ENCODE data around the gene ZRSR2. TPM values are rescaled to one million over a fixed set of nuclear protein-coding genes. Genes with fewer than 3 reads are reported as not detected.
A peak's percentile ranks its signal among the peaks of the same experiment; 100 is the strongest.

ZRSR2 gene
- polyA plus RNA-seq, 2 donors: 11.5 to 11.9 TPM

DNA sequence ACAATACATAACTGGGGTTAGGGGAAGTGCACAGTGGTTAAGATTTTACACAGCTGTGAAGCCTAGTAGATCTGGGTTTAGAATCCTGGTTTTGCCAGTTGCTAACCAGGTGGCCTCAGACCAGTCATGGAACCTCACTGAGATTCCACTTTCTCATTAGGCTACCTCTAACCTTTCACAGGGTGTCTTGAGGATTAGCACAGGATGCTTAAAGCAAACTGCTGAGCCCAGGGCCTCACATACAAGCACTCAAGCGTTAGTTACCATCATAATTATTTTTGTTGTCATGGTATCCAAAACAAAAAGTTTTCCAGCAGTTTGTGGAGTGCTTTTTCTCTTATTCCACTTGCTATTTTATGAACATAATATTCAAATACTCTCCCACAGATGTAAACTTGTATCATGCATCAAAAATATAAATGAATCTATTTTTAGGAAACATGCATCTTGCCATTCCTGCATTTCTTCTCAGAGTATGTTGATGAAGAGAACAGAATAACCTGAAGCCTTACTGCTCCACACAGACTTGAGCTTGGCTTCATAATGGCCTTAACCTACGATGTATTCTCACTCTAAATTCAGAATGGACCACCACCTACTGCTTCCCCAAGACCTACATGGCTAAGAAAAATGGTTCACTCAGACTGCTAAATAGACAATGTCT, 51.7 kb downstream of the ZRSR2 start:
- Histone ChIP-seq H3K36me3 (ENCODE audit: control insufficient read depth in 2 of 2, insufficient read depth in 2 of 2, low read length in 1 of 2) (no peaks in the 10 kb centered on the region), H3K9me3 (ENCODE audit: control insufficient read depth in 2 of 2, insufficient read depth in 1 of 2, low read depth in 1 of 2, low read length in 1 of 2) (no peaks in the 10 kb centered on the region), H3K27ac (ENCODE audit: low read depth in 2 of 2, low read length in 1 of 2) (no peak overlapping the region), H3K4me1 (ENCODE audit: control insufficient read depth in 2 of 2, insufficient read depth in 2 of 2, low read length in 1 of 2) (no peaks in the 10 kb centered on the region), H3K4me3 (ENCODE audit: low read depth in 1 of 2, low read length in 2 of 2) (no peak overlapping the region), H3K27me3 (ENCODE audit: control insufficient read depth in 1 of 2, insufficient read depth in 2 of 2, low read length in 2 of 2) (no peaks in the 10 kb centered on the region)
- WGBS, 2 donors: 80 to 87% methylated on average over 2 of the region's 2 CpGs

DNA sequence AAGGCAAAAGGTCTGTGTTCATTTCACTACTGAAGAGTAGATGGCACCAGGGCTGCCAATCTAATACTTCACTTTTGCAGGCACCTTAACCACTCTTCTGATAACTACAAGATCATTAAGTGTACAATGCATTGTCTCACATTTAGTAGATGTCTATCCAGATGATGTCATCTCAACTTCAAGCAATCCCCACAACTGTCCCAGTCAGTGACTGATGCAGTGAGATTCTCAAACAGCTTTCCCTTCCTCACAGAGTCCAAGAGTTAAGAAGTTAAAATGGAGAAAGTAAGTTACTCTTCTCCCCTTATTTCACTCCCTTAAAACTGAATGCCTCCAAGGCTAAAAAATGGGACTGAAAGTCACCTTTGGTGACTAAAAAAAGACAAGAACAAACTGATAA, 53.7 kb downstream of the ZRSR2 start:
- Histone ChIP-seq H3K4me3 (ENCODE audit: low read depth in 1 of 2, low read length in 2 of 2) (no peak overlapping the region), H3K36me3 (ENCODE audit: control insufficient read depth in 2 of 2, insufficient read depth in 2 of 2, low read length in 1 of 2) (no peaks in the 10 kb centered on the region), H3K9me3 (ENCODE audit: control insufficient read depth in 2 of 2, insufficient read depth in 1 of 2, low read depth in 1 of 2, low read length in 1 of 2) (no peaks in the 10 kb centered on the region), H3K27ac (ENCODE audit: low read depth in 2 of 2, low read length in 1 of 2) (no peak overlapping the region), H3K27me3 (ENCODE audit: control insufficient read depth in 1 of 2, insufficient read depth in 2 of 2, low read length in 2 of 2) (no peaks in the 10 kb centered on the region), H3K4me1 (ENCODE audit: control insufficient read depth in 2 of 2, insufficient read depth in 2 of 2, low read length in 1 of 2) (no peaks in the 10 kb centered on the region)

DNA sequence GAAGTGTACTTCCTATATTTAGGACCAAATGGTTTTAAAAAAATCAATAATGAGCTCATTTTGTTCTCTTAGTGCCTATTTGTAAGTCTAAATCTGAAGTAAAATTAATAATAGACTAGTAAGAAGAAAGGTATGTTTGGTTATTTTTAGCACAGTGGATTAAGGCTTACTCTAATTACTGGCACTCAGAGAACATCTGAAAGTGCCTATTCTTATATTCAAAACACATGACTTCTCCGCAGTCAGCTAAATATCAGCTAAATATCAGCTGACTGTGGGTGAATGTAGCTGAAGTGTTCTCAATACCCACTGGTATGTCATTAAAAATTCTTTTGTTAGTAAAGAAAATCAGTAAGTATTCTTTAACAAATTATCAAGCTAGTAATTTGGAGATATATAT, 58.3 kb downstream of the ZRSR2 start:
- H3K27ac ChIP-seq (ENCODE audit: low read depth in 2 of 2, low read length in 1 of 2): no peak overlapping the region
- H3K36me3 ChIP-seq (ENCODE audit: control insufficient read depth in 2 of 2, insufficient read depth in 2 of 2, low read length in 1 of 2): no peaks in the 10 kb centered on the region
- WGBS, 2 donors: 76 to 91% methylated on average over 1 of the region's 1 CpG
- H3K9me3 ChIP-seq (ENCODE audit: control insufficient read depth in 2 of 2, insufficient read depth in 1 of 2, low read depth in 1 of 2, low read length in 1 of 2): no peaks in the 10 kb centered on the region
- no peak overlapping the region for H3K4me3 ChIP-seq (ENCODE audit: low read depth in 1 of 2, low read length in 2 of 2)
- no peaks in the 10 kb centered on the region for H3K4me1 ChIP-seq (ENCODE audit: control insufficient read depth in 2 of 2, insufficient read depth in 2 of 2, low read length in 1 of 2)
- no peaks in the 10 kb centered on the region for H3K27me3 ChIP-seq (ENCODE audit: control insufficient read depth in 1 of 2, insufficient read depth in 2 of 2, low read length in 2 of 2)

GRCh38 chrX:15849555-15849954, 59.3 kb downstream of the ZRSR2 start:
- H3K27me3 ChIP-seq (ENCODE audit: control insufficient read depth in 1 of 2, insufficient read depth in 2 of 2, low read length in 2 of 2): no peaks in the 10 kb centered on the region
- no peak overlapping the region for H3K27ac ChIP-seq (ENCODE audit: low read depth in 2 of 2, low read length in 1 of 2)
- H3K4me1 ChIP-seq (ENCODE audit: control insufficient read depth in 2 of 2, insufficient read depth in 2 of 2, low read length in 1 of 2): no peaks in the 10 kb centered on the region
- 54 to 60% methylated on average over 5 of the region's 5 CpGs for WGBS, 2 donors
- H3K36me3 ChIP-seq (ENCODE audit: control insufficient read depth in 2 of 2, insufficient read depth in 2 of 2, low read length in 1 of 2): no peaks in the 10 kb centered on the region
- no peaks in the 10 kb centered on the region for H3K9me3 ChIP-seq (ENCODE audit: control insufficient read depth in 2 of 2, insufficient read depth in 1 of 2, low read depth in 1 of 2, low read length in 1 of 2)
- H3K4me3 ChIP-seq (ENCODE audit: low read depth in 1 of 2, low read length in 2 of 2): no peak overlapping the region

DNA sequence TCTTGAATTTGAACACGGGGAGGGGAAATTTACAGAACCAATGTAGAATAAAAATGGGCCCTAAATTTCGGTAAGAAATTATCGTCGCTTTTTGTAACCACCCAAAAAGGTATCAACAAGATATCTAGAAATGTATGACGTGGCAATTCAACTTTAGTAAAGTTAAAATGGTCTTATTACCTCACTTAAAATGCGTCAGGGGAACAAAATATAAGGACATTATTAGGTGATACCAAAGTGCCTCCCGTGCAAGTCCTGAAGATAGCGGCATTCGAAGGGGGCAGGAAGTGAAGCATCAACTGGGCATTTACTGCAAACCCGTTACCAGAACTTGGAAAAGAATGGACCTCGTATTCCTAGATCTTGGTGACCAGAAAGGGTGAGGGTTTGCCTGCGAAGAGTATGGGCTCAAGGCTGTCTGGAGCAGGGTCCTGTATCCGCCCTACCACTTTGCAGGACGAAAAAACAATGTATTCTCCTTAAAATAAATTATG, 63.3 kb downstream of the ZRSR2 start:
- H3K27ac ChIP-seq (ENCODE audit: low read depth in 2 of 2, low read length in 1 of 2): peak overlapping the region in 1 of 2 donors; percentile 79
- WGBS, 2 donors: 27 to 36% methylated on average over 14 of the region's 14 CpGs

DNA sequence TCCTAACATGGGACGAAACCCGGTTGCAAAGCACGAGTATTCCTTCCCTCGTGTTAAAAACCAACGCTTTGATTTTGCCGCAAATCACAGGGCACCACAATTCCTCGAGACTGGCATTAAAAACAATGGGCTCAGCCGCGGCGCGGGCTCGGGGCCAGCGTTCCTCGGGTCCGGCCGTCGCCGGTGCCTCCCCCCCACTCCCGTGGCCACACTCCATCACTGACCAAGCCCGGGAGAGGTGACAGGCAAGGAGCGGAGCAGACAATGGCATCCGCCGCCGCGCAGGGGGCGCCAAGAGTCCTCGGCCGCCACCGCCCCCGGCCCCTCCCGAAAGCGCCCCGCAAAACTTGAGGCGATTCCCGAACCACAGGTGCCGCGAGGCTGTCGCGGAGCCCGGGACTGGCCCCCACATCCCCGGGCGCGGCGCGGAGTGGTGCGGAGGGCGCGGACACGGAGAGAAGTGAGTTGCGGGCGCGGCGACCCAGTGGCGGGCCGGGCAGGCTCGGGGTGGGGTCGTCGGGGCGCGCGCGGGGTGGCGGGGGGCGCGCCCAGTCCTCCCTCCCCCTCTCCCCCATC, 63.9 kb downstream of the ZRSR2 start:
- no peaks in the 10 kb centered on the region for H3K9me3 ChIP-seq (ENCODE audit: control insufficient read depth in 2 of 2, insufficient read depth in 1 of 2, low read depth in 1 of 2, low read length in 1 of 2)
- H3K36me3 ChIP-seq (ENCODE audit: control insufficient read depth in 2 of 2, insufficient read depth in 2 of 2, low read length in 1 of 2): no peaks in the 10 kb centered on the region
- peak overlapping the region; percentile 63 to 74 for H3K4me3 ChIP-seq (ENCODE audit: low read depth in 1 of 2, low read length in 2 of 2)
- no peaks in the 10 kb centered on the region for H3K4me1 ChIP-seq (ENCODE audit: control insufficient read depth in 2 of 2, insufficient read depth in 2 of 2, low read length in 1 of 2)
- H3K27ac ChIP-seq (ENCODE audit: low read depth in 2 of 2, low read length in 1 of 2): peak overlapping the region; percentile 59 to 79
- peaks cover 0 to 2% of the 10 kb centered on the region in 2 donors for H3K27me3 ChIP-seq (ENCODE audit: control insufficient read depth in 1 of 2, insufficient read depth in 2 of 2, low read length in 2 of 2)
- whole genome bisulfite sequencing, 2 donors: 0 to 1% methylated on average over 39 to 65 of the region's 65 CpGs

More for the DNA sequence above, 63.3 kb downstream of the ZRSR2 start:
- Histone ChIP-seq H3K9me3 (ENCODE audit: control insufficient read depth in 2 of 2, insufficient read depth in 1 of 2, low read depth in 1 of 2, low read length in 1 of 2) (no peaks in the 10 kb centered on the region), H3K27me3 (ENCODE audit: control insufficient read depth in 1 of 2, insufficient read depth in 2 of 2, low read length in 2 of 2) (peaks cover 0 to 2% of the 10 kb centered on the region in 2 donors), H3K4me3 (ENCODE audit: low read depth in 1 of 2, low read length in 2 of 2) (peak overlapping the region; percentile 63 to 74), H3K4me1 (ENCODE audit: control insufficient read depth in 2 of 2, insufficient read depth in 2 of 2, low read length in 1 of 2) (no peaks in the 10 kb centered on the region), H3K36me3 (ENCODE audit: control insufficient read depth in 2 of 2, insufficient read depth in 2 of 2, low read length in 1 of 2) (no peaks in the 10 kb centered on the region)

- peak within 1 kb of the TSS; percentile 63 to 74 for H3K4me3 ChIP-seq (ENCODE audit: low read depth in 1 of 2, low read length in 2 of 2)
- no peaks in the 10 kb centered on the region for H3K4me1 ChIP-seq (ENCODE audit: control insufficient read depth in 2 of 2, insufficient read depth in 2 of 2, low read length in 1 of 2)
- WGBS, 2 donors: 0 to 1% methylated on average over 55 to 85 of the region's 85 CpGs
- peaks cover 0 to 2% of the 10 kb centered on the region in 2 donors for H3K27me3 ChIP-seq (ENCODE audit: control insufficient read depth in 1 of 2, insufficient read depth in 2 of 2, low read length in 2 of 2)
- no peaks in the 10 kb centered on the region for H3K36me3 ChIP-seq (ENCODE audit: control insufficient read depth in 2 of 2, insufficient read depth in 2 of 2, low read length in 1 of 2)
- peak within 1 kb of the TSS; percentile 90 to 94 for H3K27ac ChIP-seq (ENCODE audit: low read depth in 2 of 2, low read length in 1 of 2)
- no peaks in the 10 kb centered on the region for H3K9me3 ChIP-seq (ENCODE audit: control insufficient read depth in 2 of 2, insufficient read depth in 1 of 2, low read depth in 1 of 2, low read length in 1 of 2)
These were observed 64.7 kb downstream of the ZRSR2 start, which contains the start of gene AP1S2 for GRCh38 chrX:15854712-15855567. Gene AP1S2, minus strand, starts transcription at chrX:15854813. Its CDS starts 2,289 bp downstream, at chrX:15852524.

DNA sequence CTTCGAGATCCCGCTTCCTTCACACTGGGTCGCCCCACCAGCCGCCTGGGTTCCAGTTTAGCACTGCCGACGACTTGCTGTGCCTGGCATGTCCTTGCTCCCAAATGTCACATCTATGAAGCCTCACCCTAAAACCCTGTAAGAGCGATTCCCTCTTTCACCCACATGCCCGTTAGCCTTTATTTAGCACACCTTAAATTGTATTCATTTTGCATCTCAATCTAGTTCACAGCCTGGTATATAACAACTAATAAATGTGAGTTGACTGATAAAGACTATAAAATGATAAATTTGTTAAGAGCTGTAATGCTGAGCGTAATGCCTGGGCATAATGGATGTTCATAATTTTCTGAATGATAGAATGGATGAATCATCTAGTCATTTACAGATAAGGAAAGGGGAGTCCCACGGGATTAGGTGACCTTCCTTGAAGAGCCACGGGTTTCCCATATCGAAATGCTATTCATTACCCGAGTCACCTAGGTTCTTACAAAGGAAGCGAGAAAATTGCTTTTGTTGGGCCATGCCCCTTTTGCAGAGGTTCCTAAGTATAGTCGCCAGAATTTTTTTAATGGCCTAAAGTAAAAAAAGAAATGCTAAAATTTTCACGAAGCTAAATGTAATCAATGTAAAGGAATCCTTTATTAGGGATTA, 65.4 kb downstream of the ZRSR2 start:
- Histone ChIP-seq H3K36me3 (ENCODE audit: control insufficient read depth in 2 of 2, insufficient read depth in 2 of 2, low read length in 1 of 2) (no peaks in the 10 kb centered on the region), H3K4me3 (ENCODE audit: low read depth in 1 of 2, low read length in 2 of 2) (peak overlapping the region; percentile 60 to 74), H3K27ac (ENCODE audit: low read depth in 2 of 2, low read length in 1 of 2) (peak overlapping the region; percentile 90 to 94), H3K4me1 (ENCODE audit: control insufficient read depth in 2 of 2, insufficient read depth in 2 of 2, low read length in 1 of 2) (no peaks in the 10 kb centered on the region), H3K9me3 (ENCODE audit: control insufficient read depth in 2 of 2, insufficient read depth in 1 of 2, low read depth in 1 of 2, low read length in 1 of 2) (no peaks in the 10 kb centered on the region), H3K27me3 (ENCODE audit: control insufficient read depth in 1 of 2, insufficient read depth in 2 of 2, low read length in 2 of 2) (peaks cover 0 to 2% of the 10 kb centered on the region in 2 donors)
- WGBS, 2 donors: 11 to 13% methylated on average over 16 of the region's 16 CpGs

DNA sequence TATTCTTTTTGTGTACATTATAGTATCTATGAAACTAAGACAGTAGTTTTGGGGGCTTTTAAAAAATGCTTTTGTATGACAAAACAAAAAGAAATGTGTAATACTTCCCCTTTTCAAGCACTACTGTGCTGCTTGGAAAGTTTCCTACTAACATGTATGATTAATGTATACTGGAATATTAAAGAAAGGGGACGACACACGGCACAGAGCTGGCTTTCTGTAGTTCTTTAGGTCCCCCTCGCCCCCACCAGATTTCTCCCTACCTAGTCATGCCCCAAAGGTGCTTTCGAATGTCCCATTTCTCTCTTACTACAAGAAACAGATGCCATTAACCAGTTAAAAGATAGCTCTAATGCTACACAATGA, 65.9 kb downstream of the ZRSR2 start:
- 28 to 39% methylated on average over 4 of the region's 4 CpGs for WGBS, 2 donors
- Histone ChIP-seq H3K27me3 (ENCODE audit: control insufficient read depth in 1 of 2, insufficient read depth in 2 of 2, low read length in 2 of 2) (peaks cover 0 to 2% of the 10 kb centered on the region in 2 donors), H3K36me3 (ENCODE audit: control insufficient read depth in 2 of 2, insufficient read depth in 2 of 2, low read length in 1 of 2) (no peaks in the 10 kb centered on the region), H3K4me3 (ENCODE audit: low read depth in 1 of 2, low read length in 2 of 2) (no peak overlapping the region), H3K27ac (ENCODE audit: low read depth in 2 of 2, low read length in 1 of 2) (no peak overlapping the region), H3K4me1 (ENCODE audit: control insufficient read depth in 2 of 2, insufficient read depth in 2 of 2, low read length in 1 of 2) (no peaks in the 10 kb centered on the region), H3K9me3 (ENCODE audit: control insufficient read depth in 2 of 2, insufficient read depth in 1 of 2, low read depth in 1 of 2, low read length in 1 of 2) (no peaks in the 10 kb centered on the region)
